Dedifferentiated amniotic fluid mesenchymal stem cell (primary cell): ENCODE measurements around the gene TKTL2.
"Not testable (repeated sequence)": the region's sequence is repeated elsewhere in the genome, so short reads cannot be mapped to it uniquely, and the experiment has no call there.

Experiments used
- DNase-seq: peaks from one replicate; pipeline ENCODE4 v3.0.0-alpha.2; 2016; ENCODE audit errors: extremely low spot score

TKTL2 gene

GRCh38 chr4:163447481-163447880, 26.1 kb downstream of the TKTL2 start:
- no peak for DNase-seq

DNA sequence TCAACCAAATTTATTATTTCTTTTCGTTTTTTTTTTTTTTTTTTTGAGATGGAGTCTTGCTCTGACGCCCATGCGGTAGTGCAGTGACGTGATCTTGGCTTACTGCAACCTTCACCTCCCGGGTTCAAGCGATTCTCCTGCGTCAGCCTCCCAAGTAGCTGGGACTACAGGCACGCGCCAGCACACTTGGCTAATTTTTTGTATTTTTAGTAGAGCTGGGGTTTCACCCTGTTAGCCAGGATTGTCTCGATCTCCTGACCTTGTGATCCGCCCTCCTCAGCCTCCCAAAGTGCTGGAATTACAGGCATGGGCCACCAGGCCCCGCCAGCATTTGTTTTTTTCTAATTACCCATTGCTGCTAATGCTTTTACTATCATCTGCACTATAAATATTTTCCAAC, 26.5 kb downstream of the TKTL2 start:
- DNase-seq: not testable (repeated sequence)

DNA sequence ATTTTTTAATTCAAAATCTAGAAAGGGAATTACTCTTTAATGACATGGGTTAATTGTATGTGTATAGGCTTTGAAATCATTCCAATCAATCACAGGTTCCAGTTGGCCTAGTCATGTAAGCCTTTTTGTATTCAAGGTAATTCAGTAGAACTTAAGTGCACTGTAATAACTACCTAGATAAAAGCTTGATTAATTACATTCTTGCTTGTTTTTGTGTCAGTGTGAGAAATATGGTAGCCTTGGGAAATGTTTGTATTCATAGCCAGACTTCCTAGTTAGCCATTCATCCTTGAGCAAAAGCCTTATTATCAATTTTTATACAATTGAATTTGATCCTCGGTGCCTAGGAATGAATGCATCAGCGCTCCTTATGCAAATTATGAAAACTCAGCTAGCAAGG, 33.5 kb downstream of the TKTL2 start:
- DNase-seq: no peak
